ENCODE data around the gene CDC45. TPM values are rescaled to one million over a fixed set of nuclear protein-coding genes. Genes with fewer than 3 reads are reported as not detected.

CDC45 gene
- total RNA-seq, 4 donors from 2014 or later, result 0.27 TPM; not detected in 3

DNA sequence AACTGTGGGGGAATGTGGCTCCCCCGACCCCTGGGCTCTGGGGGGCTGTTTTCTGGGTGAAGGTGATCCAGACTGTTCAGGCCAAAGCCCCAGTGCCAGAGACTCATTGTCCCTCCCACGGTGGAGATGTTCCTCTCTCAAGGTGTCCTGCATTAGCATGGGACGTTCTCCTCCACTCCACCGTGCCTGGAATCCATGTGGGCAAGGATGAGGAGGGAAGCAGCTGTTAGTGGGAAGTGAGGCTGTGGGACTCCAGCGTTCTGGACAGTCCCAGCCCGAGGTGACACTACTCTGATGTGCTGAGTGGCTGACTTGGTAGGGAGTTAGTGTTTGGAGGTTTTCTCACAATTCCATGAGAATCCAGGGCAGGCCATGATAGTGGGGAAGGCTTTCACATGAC, 75.9 kb downstream of the CDC45 start:
- ATAC-seq, result no peak
- Histone ChIP-seq H3K36me3 (no peaks in the 10 kb centered on the region), H3K27me3 (peaks cover 0 to 3% (median 0%) of the 10 kb centered on the region in 3 donors), H3K27ac (no peak overlapping the region), H3K9me3 (no peaks in the 10 kb centered on the region), H3K4me1 (no peaks in the 10 kb centered on the region), H3K4me3 (no peak overlapping the region)
- TF ChIP-seq, protein P1, sequence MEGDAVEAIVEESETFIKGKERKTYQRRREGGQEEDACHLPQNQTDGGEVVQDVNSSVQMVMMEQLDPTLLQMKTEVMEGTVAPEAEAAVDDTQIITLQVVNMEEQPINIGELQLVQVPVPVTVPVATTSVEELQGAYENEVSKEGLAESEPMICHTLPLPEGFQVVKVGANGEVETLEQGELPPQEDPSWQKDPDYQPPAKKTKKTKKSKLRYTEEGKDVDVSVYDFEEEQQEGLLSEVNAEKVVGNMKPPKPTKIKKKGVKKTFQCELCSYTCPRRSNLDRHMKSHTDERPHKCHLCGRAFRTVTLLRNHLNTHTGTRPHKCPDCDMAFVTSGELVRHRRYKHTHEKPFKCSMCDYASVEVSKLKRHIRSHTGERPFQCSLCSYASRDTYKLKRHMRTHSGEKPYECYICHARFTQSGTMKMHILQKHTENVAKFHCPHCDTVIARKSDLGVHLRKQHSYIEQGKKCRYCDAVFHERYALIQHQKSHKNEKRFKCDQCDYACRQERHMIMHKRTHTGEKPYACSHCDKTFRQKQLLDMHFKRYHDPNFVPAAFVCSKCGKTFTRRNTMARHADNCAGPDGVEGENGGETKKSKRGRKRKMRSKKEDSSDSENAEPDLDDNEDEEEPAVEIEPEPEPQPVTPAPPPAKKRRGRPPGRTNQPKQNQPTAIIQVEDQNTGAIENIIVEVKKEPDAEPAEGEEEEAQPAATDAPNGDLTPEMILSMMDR (IDR thresholded peaks at IDR 0.05 in 4 of 5, conservative IDR thresholded peaks at IDR 0.05 in 1 of 5), result no peak
- TF ChIP-seq POLR2A (IDR thresholded peaks at IDR 0.05), result no peak
- no peak for DNase-seq
- in situ Hi-C loops (cut with MboI; ENCODE audit: low sequenced_read_pairs in 4 of 4), result no loop called here
- intact Hi-C loops (cut with DNase I; ENCODE audit: low total_unique reads), result no loop called here

DNA sequence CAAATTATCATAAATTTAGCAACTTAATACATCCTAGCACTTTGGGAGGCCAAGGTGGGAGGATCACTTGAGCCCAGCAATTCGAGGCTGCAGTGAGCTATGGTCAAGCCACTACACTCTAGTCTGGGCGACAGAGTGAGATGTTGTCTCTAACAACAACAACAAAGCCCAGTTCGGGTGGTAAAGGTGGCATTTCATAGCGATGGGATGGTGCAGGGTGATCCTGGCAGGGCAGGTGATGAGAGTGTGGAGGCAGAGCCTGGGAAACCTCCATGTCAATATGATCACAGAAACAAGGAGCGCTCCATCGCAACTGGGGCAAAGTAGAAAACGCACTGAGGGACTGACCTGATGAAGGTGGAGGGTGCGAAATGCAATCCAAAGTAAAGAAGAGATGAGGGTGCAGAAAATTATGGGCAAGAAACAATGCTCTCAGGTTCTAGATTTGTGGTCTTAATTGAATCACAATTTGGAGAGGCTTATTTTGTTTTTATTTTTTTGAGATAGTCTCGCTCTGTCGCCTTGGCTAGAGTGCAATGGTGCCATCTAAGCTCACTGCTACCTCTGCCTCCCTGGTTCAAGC, 77.3 kb downstream of the CDC45 start:
- no peak for DNase-seq
- in situ Hi-C loops (cut with MboI; ENCODE audit: low sequenced_read_pairs in 4 of 4) (no loop called here), intact Hi-C loops (cut with DNase I; ENCODE audit: low total_unique reads) (no loop called here)
- Histone ChIP-seq H3K36me3 (no peaks in the 10 kb centered on the region), H3K4me1 (no peaks in the 10 kb centered on the region), H3K27me3 (peaks cover 0 to 3% (median 0%) of the 10 kb centered on the region in 3 donors), H3K27ac (no peak overlapping the region), H3K4me3 (no peak overlapping the region), H3K9me3 (no peaks in the 10 kb centered on the region)
- TF ChIP-seq, protein P1 (IDR thresholded peaks at IDR 0.05 in 4 of 5, conservative IDR thresholded peaks at IDR 0.05 in 1 of 5), result no peak
- TF ChIP-seq POLR2A (IDR thresholded peaks at IDR 0.05), result no peak
- ATAC-seq, result no peak

DNA sequence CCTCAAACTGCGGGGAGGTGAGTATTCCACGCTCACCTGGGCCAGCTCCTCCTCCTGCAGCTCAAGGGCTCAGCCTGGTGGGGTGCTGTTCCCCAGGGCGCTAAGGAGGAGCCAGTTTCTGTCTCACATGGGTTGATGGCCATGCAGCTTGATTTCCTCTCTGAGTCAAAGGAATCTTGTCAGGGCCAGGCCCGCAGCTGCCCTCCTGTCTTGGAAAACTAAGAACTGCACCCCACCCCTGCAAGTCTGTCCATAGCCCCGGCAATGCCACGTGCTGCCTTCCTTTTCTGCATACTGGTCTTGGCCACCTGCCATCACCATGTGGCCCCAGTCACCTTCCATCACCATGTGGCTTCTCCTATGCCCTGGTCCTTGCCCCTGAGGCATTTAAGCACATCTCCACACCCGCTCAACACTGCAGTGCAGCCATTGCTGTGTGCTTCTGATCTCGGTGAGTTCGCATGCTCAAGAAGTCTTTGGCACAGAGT, 79.6 kb downstream of the CDC45 start:
- in situ Hi-C loops (cut with MboI; ENCODE audit: low sequenced_read_pairs in 4 of 4) (no loop called here), intact Hi-C loops (cut with DNase I; ENCODE audit: low total_unique reads) (no loop called here)
- H3K36me3 ChIP-seq, result no peaks in the 10 kb centered on the region
- H3K9me3 ChIP-seq, result no peaks in the 10 kb centered on the region
- TF ChIP-seq, protein P1 (IDR thresholded peaks at IDR 0.05 in 4 of 5, conservative IDR thresholded peaks at IDR 0.05 in 1 of 5), result no peak
- TF ChIP-seq POLR2A (IDR thresholded peaks at IDR 0.05), result no peak
- no peaks in the 10 kb centered on the region for H3K27me3 ChIP-seq
- ATAC-seq (no peak), DNase-seq (no peak)
- H3K4me3 ChIP-seq, result no peak overlapping the region
- no peaks in the 10 kb centered on the region for H3K4me1 ChIP-seq
- H3K27ac ChIP-seq, result no peak overlapping the region

DNA sequence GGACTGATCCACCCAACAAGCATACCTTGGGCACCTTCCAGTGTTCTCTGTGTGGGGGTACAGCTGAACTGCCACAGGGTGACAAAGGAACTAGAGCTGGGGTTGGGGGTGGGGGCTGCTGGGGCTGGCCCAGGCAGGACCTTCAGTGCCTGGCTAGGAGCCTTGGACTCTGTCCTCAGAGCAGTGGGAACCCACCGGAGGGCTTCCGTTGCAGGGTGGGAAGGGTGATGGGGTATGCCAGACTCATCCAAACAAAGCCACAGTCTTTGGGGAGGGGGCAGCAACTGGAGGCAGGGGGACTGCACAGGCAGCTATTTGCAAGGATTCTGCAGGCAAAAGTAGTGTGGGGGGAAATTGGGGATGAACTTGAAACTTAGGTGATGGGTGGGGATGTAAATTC, 80.2 kb downstream of the CDC45 start:
- Histone ChIP-seq H3K4me1 (no peaks in the 10 kb centered on the region), H3K4me3 (no peak overlapping the region), H3K9me3 (no peaks in the 10 kb centered on the region), H3K27ac (no peak overlapping the region), H3K36me3 (no peaks in the 10 kb centered on the region), H3K27me3 (no peaks in the 10 kb centered on the region)
- DNase-seq (no peak), ATAC-seq (no peak)
- intact Hi-C loops (cut with DNase I; ENCODE audit: low total_unique reads), result no loop called here
- in situ Hi-C loops (cut with MboI; ENCODE audit: low sequenced_read_pairs in 4 of 4), result no loop called here
- TF ChIP-seq POLR2A (IDR thresholded peaks at IDR 0.05), result no peak
- TF ChIP-seq, protein P1 (IDR thresholded peaks at IDR 0.05 in 4 of 5, conservative IDR thresholded peaks at IDR 0.05 in 1 of 5), result no peak
